Vagina (tissue), 2 donors: ENCODE measurements around the gene ZNF490.

ENCODE experiments used
- POLR2A ChIP-seq, 2 donors: fragments of 450-650 bp; IDR thresholded peaks; one replicate each; pipeline ENCODE4 v1.6.1; 2017; ENCODE audit warnings: antibody characterized with exemption in 2 of 2, mild to moderate bottlenecking in 2 of 2, moderate library complexity in 2 of 2
- POLR2AphosphoS5 ChIP-seq, 2 donors: sonication (generic); formaldehyde crosslinking; IDR thresholded peaks; one replicate each; pipeline ENCODE4 v1.9.0; 2017; ENCODE audit warnings: antibody characterized with exemption in 2 of 2, mild to moderate bottlenecking in 2 of 2, low read depth in 1 of 2; ENCODE audit not compliant: insufficient read depth in 1 of 2
- TF ChIP-seq, protein P1 (sequence below), 3 experiments: fragments of 450-650 bp in 2 of 3; fragments of 200-600 bp in 1 of 3; sonication (generic) in 1 of 3; IDR thresholded peaks; one replicate each; pipeline ENCODE4 v1.5.1; 2017 to 2019; ENCODE audit warnings: antibody characterized with exemption in 3 of 3, mild to moderate bottlenecking in 2 of 3, moderate library complexity in 2 of 3

DNA sequence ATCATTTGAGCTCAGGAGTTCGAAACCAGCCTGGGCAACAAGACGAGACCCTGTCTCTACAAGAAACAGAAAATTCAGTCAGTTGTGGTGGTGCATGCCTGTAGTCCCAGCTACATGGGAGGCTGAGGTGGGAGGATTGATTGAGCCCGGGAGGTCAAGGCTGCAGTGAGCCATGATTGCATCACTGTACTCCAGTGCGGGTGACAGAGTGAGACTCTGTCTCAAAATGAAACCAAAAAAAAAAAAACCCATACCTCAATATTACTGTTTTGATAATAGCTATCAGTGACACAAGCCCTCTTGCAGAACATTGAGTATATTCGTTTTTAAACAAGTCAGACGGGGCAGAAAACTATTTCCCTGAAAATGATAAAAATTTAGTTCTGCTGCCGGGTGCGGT is 16.3 kb upstream of the ZNF490 start:
- TF ChIP-seq POLR2A (IDR thresholded peaks at IDR 0.05) = no peak
- TF ChIP-seq, protein P1, sequence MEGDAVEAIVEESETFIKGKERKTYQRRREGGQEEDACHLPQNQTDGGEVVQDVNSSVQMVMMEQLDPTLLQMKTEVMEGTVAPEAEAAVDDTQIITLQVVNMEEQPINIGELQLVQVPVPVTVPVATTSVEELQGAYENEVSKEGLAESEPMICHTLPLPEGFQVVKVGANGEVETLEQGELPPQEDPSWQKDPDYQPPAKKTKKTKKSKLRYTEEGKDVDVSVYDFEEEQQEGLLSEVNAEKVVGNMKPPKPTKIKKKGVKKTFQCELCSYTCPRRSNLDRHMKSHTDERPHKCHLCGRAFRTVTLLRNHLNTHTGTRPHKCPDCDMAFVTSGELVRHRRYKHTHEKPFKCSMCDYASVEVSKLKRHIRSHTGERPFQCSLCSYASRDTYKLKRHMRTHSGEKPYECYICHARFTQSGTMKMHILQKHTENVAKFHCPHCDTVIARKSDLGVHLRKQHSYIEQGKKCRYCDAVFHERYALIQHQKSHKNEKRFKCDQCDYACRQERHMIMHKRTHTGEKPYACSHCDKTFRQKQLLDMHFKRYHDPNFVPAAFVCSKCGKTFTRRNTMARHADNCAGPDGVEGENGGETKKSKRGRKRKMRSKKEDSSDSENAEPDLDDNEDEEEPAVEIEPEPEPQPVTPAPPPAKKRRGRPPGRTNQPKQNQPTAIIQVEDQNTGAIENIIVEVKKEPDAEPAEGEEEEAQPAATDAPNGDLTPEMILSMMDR (IDR thresholded peaks at IDR 0.05) = no peak
- TF ChIP-seq POLR2AphosphoS5 (IDR thresholded peaks at IDR 0.05; ENCODE audit: insufficient read depth in 1 of 2, low read depth in 1 of 2) = no peak
